Effector memory CD4-positive, alpha-beta T cell (primary cell): ENCODE results near the gene RPLP2.

ENCODE experiments used
- DNase-seq, 3 donors: peaks; one replicate each; pipeline ENCODE4 v3.0.0-alpha.2; 2020
- H3K27ac ChIP-seq: 2 replicates; pipeline ENCODE4 v1.7.0; 2013; ENCODE audit warnings: mild to moderate bottlenecking, low read length, moderate library complexity; ENCODE audit not compliant: insufficient read depth, poor library complexity, severe bottlenecking
- H3K27me3 ChIP-seq: replicated peaks from 2 replicates; pipeline ENCODE4 v1.7.0; 2013; ENCODE audit warnings: mild to moderate bottlenecking, low read length; ENCODE audit not compliant: insufficient read depth, control insufficient read depth, poor library complexity, severe bottlenecking
- H3K36me3 ChIP-seq: 2 replicates; pipeline ENCODE4 v1.7.0; 2013; ENCODE audit warnings: mild to moderate bottlenecking, low read length, moderate library complexity; ENCODE audit not compliant: control insufficient read depth, insufficient read depth
- H3K4me1 ChIP-seq: 2 replicates; pipeline ENCODE4 v1.7.0; 2013; ENCODE audit warnings: low read length, mild to moderate bottlenecking; ENCODE audit not compliant: control insufficient read depth, insufficient read depth, poor library complexity, severe bottlenecking
- H3K4me3 ChIP-seq: 2 replicates; pipeline ENCODE4 v1.7.0; 2013; ENCODE audit warnings: low read length, low read depth, mild to moderate bottlenecking; ENCODE audit not compliant: insufficient read depth, poor library complexity, severe bottlenecking
- H3K9me3 ChIP-seq: 2 replicates; pipeline ENCODE4 v1.7.0; 2013; ENCODE audit warnings: mild to moderate bottlenecking, low read length, moderate library complexity; ENCODE audit not compliant: control insufficient read depth

Gene RPLP2

DNA sequence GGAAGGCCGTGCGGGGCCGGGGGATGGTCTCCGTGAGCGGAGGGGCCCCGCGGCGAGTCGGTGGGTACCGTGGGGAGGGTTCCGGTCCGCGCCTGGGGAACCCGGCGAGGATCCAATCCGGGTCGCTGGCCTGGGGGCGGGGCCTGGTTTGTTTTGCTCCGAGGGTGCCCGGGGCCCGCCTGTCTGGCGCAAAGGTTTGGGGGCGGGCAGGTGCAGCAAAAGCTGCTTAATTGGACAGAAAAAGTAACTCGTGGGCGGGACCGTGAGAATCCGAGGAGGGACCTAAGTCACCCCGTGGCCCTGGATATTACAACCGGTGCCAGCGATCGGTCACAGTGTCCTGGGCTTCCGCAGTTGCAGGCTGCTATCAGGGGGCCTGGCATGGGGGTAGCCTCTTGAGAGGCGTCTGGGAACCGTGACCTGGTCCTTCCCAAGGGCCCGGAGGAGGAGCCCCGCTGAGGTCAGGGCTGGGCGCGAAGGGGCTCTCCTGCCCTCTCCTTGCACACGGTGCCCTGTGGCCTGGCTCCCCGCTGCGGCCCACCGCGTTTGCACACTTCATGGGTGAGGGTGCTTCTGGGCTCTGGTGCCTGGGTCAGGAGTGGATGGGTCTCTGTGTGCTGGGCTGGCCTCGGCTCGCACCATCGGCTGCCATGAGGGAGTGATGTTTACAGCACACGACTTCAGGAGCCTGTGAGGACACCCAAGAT, 10.3 kb downstream of the RPLP2 start:
- H3K9me3 ChIP-seq, result no peaks in the 10 kb centered on the region
- peak overlapping the region; percentile 91 for H3K27ac ChIP-seq
- H3K4me3 ChIP-seq, result peak overlapping the region; percentile 93
- H3K36me3 ChIP-seq, result peaks cover 24% of the 10 kb centered on the region
- peak; percentile 88 to 93 (median 91) for DNase-seq
- no peaks in the 10 kb centered on the region for H3K27me3 ChIP-seq
- H3K4me1 ChIP-seq, result peaks cover 22% of the 10 kb centered on the region

DNA sequence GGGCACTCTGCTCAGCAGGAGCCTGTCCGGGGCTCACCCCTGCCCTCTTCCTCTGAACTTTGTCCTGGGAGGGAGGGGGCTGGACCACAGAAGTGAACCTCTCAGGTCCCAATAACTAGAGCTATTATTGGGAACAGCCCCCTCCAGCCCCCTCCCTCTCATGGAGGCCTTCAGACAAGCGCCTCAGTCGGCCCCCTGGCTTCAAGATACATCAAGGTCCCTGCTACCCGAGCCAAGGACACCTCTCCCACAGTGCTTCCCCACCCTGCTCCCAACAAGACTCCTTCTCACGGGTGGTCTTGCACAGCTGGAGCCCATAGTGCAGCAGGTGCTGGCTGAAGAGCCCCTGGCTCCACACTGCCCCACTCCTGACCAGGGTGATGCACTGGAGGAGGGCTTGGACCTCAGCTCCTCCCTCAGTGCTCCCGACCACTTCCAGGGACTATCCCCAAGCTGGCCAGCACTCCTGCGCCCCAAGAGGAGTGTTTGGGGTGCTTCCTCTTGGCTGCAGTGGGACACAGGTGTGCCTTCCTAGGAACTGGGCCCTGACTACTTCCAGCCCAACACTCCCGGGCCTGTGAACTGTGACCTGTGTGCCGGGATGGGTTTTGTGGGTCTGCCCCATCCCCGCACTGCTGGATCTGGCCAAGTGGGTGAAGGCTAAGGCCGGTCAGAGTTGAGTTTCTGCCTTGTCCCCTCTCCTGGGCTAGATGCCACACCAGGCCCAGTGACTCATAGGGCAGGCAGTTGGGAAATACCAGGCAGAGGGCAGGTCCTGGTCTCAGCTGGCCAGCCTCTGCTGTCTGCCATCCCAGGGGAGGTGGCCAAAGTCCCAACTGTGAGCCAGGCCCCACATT, 11.1 kb downstream of the RPLP2 start:
- Histone ChIP-seq H3K4me3 (peak overlapping the region; percentile 93), H3K9me3 (no peaks in the 10 kb centered on the region), H3K27ac (peak overlapping the region; percentile 91), H3K27me3 (no peaks in the 10 kb centered on the region), H3K36me3 (peaks cover 27% of the 10 kb centered on the region), H3K4me1 (peaks cover 22% of the 10 kb centered on the region)
- DNase-seq, result no peak

DNA sequence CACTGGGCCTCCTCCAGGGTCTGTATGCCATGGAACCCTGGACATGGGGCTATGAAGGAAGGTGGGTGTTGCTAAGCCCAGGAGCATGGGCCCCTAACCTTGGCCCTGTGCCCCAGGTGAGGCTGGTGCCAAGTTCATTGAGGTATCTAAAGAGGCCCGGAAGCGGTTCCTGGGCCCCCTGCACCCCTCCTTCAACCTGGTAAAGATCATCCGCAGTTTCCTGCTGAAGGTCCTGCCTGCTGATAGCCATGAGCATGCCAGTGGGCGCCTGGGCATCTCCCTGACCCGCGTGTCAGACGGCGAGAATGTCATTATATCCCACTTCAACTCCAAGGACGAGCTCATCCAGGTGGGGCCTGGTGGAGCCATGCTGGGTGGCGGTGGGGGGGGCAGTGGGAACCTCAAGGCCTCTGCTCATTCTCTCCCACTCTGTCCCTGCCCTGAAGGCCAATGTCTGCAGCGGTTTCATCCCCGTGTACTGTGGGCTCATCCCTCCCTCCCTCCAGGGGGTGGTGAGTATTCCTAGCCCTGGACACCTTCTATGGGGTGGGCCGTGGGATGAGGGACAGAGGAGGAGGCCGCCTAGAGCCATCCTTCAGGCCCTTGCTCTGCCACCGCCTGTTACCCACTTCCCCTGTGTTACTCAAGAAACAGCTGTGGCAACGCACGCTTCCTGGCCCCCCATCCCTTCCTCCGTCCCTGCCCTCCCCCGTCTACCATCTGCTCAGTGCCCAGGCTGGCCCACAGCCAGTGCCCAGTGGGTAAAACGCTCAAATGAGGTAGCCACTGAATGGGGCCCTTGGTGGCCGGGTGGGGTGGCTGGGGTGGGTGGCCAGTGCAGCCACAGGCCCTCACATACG, 12.0 kb downstream of the RPLP2 start:
- Histone ChIP-seq H3K4me1 (peaks cover 26% of the 10 kb centered on the region), H3K27me3 (no peaks in the 10 kb centered on the region)

DNA sequence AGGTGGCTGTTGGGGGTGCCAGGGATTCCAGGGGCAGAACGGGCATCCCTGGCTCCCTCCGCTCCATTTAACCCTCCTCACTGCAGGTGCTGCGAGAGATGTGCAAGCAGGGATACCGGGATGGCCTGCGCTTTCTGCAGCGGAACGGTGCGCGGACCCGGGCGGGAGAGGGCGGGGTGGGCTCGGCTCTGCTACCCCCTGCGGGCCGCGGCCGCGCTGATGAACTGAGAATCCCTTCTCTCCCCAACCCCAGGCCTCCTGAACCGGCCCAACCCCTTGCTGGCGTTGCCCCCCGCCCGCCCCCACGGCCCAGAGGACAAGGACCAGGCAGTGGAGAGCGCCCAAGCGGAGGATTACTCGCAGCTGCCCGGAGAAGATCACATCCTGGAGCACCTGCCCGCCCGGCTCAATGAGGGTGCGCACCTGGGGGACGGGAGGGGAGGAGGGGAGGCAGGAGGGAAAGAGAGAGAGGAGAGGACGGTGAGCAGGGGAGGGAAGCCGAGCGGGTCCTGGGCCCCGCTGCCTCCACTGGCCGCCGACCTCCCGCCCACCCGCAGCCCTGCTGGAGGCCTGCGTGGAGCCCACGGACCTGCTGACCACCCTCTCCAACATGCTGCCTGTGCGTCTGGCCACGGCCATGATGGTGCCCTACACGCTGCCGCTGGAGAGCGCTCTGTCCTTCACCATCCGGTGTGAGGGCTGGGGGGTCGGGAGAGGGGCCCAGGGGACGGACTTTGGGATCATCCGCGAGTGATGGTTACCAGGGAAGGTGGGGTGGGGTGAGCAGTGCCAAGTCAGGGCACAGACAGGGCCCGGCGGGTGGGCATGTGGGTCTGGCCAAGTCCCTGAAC, 13.9 kb downstream of the RPLP2 start:
- Histone ChIP-seq H3K36me3 (peaks cover 27% of the 10 kb centered on the region), H3K27me3 (peaks cover 14% of the 10 kb centered on the region), H3K27ac (no peak overlapping the region), H3K4me1 (peaks cover 31% of the 10 kb centered on the region), H3K4me3 (no peak overlapping the region), H3K9me3 (no peaks in the 10 kb centered on the region)
- DNase-seq, result no peak

More for the DNA sequence above, 12.0 kb downstream of the RPLP2 start:
- Histone ChIP-seq H3K9me3 (no peaks in the 10 kb centered on the region), H3K4me3 (no peak overlapping the region), H3K27ac (no peak overlapping the region), H3K36me3 (peaks cover 27% of the 10 kb centered on the region)
- no peak for DNase-seq

DNA sequence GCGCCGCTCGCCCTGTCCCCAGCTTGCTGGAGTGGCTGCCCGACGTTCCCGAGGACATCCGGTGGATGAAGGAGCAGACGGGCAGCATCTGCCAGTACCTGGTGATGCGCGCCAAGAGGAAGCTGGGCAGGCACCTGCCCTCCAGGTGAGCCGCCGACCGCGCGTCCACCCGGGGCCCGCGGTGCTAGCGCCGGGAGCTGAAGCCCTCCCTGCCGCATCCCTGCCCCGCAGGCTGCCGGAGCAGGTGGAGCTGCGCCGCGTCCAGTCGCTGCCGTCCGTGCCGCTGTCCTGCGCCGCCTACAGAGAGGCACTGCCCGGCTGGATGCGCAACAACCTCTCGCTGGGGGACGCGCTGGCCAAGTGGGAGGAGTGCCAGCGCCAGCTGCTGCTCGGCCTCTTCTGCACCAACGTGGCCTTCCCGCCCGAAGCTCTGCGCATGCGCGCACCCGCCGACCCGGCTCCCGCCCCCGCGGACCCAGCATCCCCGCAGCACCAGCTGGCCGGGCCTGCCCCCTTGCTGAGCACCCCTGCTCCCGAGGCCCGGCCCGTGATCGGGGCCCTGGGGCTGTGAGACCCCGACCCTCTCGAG, 14.6 kb downstream of the RPLP2 start:
- H3K4me1 ChIP-seq, result peaks cover 32% of the 10 kb centered on the region
- peaks cover 21% of the 10 kb centered on the region for H3K27me3 ChIP-seq
- no peak overlapping the region for H3K27ac ChIP-seq
- no peaks in the 10 kb centered on the region for H3K9me3 ChIP-seq
- H3K4me3 ChIP-seq, result no peak overlapping the region
- no peak for DNase-seq
- peaks cover 27% of the 10 kb centered on the region for H3K36me3 ChIP-seq

DNA sequence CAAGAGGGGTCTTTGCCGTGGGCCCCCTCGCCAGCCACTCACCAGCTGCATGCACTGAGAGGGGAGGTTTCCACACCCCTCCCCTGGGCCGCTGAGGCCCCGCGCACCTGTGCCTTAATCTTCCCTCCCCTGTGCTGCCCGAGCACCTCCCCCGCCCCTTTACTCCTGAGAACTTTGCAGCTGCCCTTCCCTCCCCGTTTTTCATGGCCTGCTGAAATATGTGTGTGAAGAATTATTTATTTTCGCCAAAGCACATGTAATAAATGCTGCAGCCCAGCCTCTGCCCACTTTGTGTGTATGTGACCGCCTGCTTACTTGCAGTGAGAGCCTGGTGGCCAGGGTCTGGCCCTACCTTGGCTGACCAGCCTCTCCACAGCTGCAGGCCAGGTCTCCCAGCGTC, 15.2 kb downstream of the RPLP2 start:
- Histone ChIP-seq H3K4me3 (no peak overlapping the region), H3K4me1 (peaks cover 38% of the 10 kb centered on the region), H3K27me3 (peaks cover 26% of the 10 kb centered on the region), H3K27ac (no peak overlapping the region), H3K36me3 (peaks cover 27% of the 10 kb centered on the region), H3K9me3 (no peaks in the 10 kb centered on the region)
- no peak for DNase-seq

DNA sequence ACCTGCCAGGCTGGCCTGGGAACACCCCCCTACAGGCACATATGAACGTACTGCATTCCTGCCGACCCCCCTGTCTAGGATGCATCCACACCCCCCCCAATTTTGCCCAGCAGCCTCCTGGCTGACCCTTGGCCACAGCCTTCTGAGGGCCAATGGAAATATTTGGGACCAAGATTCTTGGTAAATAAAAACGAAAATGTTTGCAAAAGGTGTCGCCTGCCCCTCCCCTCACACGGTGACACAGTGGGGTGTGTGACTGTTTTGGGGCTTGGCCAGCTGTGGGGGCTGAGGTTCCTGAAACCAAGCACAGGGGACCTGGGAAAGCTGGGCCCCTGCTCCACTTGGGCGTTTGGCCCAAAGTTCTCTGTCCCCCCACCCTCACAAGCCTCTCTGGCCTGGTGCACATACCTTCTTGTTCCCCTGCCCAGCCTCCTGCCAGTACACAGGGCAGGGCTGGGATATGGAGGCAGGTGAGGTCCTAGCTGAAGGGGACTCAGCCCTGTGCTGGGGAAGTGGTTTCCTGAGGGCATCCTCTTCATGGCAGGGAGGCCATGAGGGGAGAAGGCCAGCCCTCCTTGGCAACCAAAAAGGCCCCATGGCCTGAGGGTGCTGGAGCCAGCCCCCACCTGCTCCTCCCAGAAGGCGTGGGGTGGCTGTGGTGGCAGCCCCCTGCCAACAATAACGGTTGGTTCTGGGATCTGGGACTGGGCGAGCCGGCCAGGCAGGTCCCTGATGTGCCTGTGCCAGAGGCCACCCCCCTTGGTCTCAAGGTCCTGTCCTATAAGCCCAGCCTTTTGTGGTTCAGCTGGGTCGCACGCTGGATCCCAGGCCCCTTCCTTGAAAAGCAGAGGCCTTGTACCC, 15.8 kb downstream of the RPLP2 start:
- H3K27ac ChIP-seq, result no peak overlapping the region
- no peaks in the 10 kb centered on the region for H3K9me3 ChIP-seq
- H3K4me1 ChIP-seq, result peaks cover 39% of the 10 kb centered on the region
- no peak overlapping the region for H3K4me3 ChIP-seq
- peaks cover 27% of the 10 kb centered on the region for H3K36me3 ChIP-seq
- no peak for DNase-seq
- H3K27me3 ChIP-seq, result peaks cover 32% of the 10 kb centered on the region

DNA sequence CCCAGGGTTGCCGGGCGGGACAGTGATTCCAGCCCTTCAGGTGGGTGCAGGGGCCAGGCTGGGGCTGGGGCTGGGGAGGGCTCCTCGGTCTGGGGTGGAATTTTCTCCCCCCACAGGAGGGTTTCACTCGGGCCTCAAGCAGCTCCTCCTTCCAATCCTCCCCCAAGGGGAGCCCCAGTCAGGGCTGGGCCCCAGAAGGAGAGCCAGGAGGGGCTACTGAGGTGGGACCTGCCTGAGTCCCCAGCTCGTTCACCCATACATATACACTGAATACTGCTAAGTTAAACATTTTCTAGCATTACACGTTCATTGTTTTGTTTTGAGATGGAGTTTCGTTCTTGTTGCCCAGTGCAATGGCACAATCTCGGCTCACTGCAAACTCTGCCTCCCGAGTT, 16.5 kb downstream of the RPLP2 start:
- Histone ChIP-seq H3K4me3 (no peak overlapping the region), H3K27ac (no peak overlapping the region), H3K9me3 (no peaks in the 10 kb centered on the region), H3K36me3 (peaks cover 27% of the 10 kb centered on the region), H3K27me3 (peaks cover 39% of the 10 kb centered on the region), H3K4me1 (peaks cover 35% of the 10 kb centered on the region)
- no peak for DNase-seq
